ENCODE data around the gene LDLRAD4. TPM values are rescaled to one million over a fixed set of nuclear protein-coding genes. Genes with fewer than 3 reads are reported as not detected.

The LDLRAD4 gene
- total and polyA plus RNA-seq, 2 donors (not counting 1 experiment from before 2014, with no cell fraction given): 13.9 to 35.7 TPM

GRCh38 chr18:13252686-13253410 is 34.3 kb downstream of the LDLRAD4 start:
- H3K4me3 ChIP-seq (ENCODE audit: control extremely low read depth in 1 of 5, extremely low read depth in 1 of 5, insufficient read depth in 1 of 5, low read depth in 2 of 5, low read length in 4 of 5): no peak overlapping the region
- no peaks in the 10 kb centered on the region for H3K27me3 ChIP-seq (replicated peaks in 1 of 4; ENCODE audit: control extremely low read depth in 1 of 4, control insufficient read depth in 3 of 4, insufficient read depth in 4 of 4, low read length in 3 of 4)
- no peak overlapping the region for H3K4me2 ChIP-seq (replicated peaks; ENCODE audit: low read depth, low read length, poor library complexity, severe bottlenecking)
- Mint-ChIP-seq H3K4me3 (no peak overlapping the region), H3K4me1 (no peaks in the 10 kb centered on the region), H3K9me3 (ENCODE audit: insufficient read depth) (no peaks in the 10 kb centered on the region), H3K27me3 (peaks cover 16% of the 10 kb centered on the region), H3K27ac (no peak overlapping the region)
- H3K27ac ChIP-seq (ENCODE audit: low read length in 2 of 2): no peak overlapping the region
- H3K9me3 ChIP-seq (ENCODE audit: control extremely low read depth in 1 of 3, control insufficient read depth in 2 of 3, insufficient read depth in 1 of 3, low read length in 2 of 3): no peaks in the 10 kb centered on the region
- ChIA-PET CTCF (no interaction called here), POLR2A (no interaction called here)
- H3K36me3 ChIP-seq (replicated peaks in 1 of 2; ENCODE audit: control extremely low read depth in 1 of 2, control insufficient read depth in 1 of 2, extremely low read depth in 1 of 2, insufficient read depth in 2 of 2, low read length in 1 of 2): no peaks in the 10 kb centered on the region
- H3K4me1 ChIP-seq (ENCODE audit: control insufficient read depth in 2 of 2, insufficient read depth in 2 of 2, low read length in 2 of 2): no peaks in the 10 kb centered on the region
- no peak overlapping the region for H2AFZ ChIP-seq (ENCODE audit: insufficient read depth, low read depth, low read length, poor library complexity, severe bottlenecking)
- no peak overlapping the region for H3K9ac ChIP-seq (ENCODE audit: low read length)
- ATAC-seq (ENCODE audit: low read depth): no peak
- no peak for TF ChIP-seq EZH2 (IDR thresholded peaks at IDR 0.05; ENCODE audit: borderline replicate concordance, insufficient read depth, low read depth, low read length, poor library complexity, severe bottlenecking)
- TF ChIP-seq, protein P1, sequence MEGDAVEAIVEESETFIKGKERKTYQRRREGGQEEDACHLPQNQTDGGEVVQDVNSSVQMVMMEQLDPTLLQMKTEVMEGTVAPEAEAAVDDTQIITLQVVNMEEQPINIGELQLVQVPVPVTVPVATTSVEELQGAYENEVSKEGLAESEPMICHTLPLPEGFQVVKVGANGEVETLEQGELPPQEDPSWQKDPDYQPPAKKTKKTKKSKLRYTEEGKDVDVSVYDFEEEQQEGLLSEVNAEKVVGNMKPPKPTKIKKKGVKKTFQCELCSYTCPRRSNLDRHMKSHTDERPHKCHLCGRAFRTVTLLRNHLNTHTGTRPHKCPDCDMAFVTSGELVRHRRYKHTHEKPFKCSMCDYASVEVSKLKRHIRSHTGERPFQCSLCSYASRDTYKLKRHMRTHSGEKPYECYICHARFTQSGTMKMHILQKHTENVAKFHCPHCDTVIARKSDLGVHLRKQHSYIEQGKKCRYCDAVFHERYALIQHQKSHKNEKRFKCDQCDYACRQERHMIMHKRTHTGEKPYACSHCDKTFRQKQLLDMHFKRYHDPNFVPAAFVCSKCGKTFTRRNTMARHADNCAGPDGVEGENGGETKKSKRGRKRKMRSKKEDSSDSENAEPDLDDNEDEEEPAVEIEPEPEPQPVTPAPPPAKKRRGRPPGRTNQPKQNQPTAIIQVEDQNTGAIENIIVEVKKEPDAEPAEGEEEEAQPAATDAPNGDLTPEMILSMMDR (IDR thresholded peaks at IDR 0.05): no peak
- no peaks in the 10 kb centered on the region for H4K20me1 ChIP-seq (ENCODE audit: control insufficient read depth, insufficient read depth, low read length, poor library complexity, severe bottlenecking)
- DNase-seq: no peak
- WGBS (ENCODE audit: insufficient coverage): 98% methylated on average over 13 of the region's 15 CpGs
- no peaks in the 10 kb centered on the region for H3K79me2 ChIP-seq (ENCODE audit: control insufficient read depth, insufficient read depth, low read length)
- intact Hi-C loops (cut with micrococcal nuclease): no loop called here

GRCh38 chr18:13253786-13254688 is 35.5 kb downstream of the LDLRAD4 start:
- DNase-seq: no peak
- intact Hi-C loops (cut with micrococcal nuclease): no loop called here
- no peak overlapping the region for H3K27ac ChIP-seq (ENCODE audit: low read length in 2 of 2)
- H3K4me2 ChIP-seq (replicated peaks; ENCODE audit: low read depth, low read length, poor library complexity, severe bottlenecking): no peak overlapping the region
- no peaks in the 10 kb centered on the region for H3K9me3 ChIP-seq (ENCODE audit: control extremely low read depth in 1 of 3, control insufficient read depth in 2 of 3, insufficient read depth in 1 of 3, low read length in 2 of 3)
- CTCF ChIA-PET: no interaction called here
- H3K27me3 Mint-ChIP-seq: peaks cover 16% of the 10 kb centered on the region
- TF ChIP-seq EZH2 (IDR thresholded peaks at IDR 0.05; ENCODE audit: borderline replicate concordance, insufficient read depth, low read depth, low read length, poor library complexity, severe bottlenecking): no peak
- TF ChIP-seq, protein P1 (IDR thresholded peaks at IDR 0.05): no peak
- H3K27ac Mint-ChIP-seq: no peak overlapping the region
- ATAC-seq (ENCODE audit: low read depth): no peak
- H3K36me3 ChIP-seq (replicated peaks in 1 of 2; ENCODE audit: control extremely low read depth in 1 of 2, control insufficient read depth in 1 of 2, extremely low read depth in 1 of 2, insufficient read depth in 2 of 2, low read length in 1 of 2): no peaks in the 10 kb centered on the region
- H3K4me1 Mint-ChIP-seq: no peaks in the 10 kb centered on the region
- H3K4me3 ChIP-seq (ENCODE audit: control extremely low read depth in 1 of 5, extremely low read depth in 1 of 5, insufficient read depth in 1 of 5, low read depth in 2 of 5, low read length in 4 of 5): no peak overlapping the region
- peaks cover 0 to 4% (median 0%) of the 10 kb centered on the region in 4 experiments for H3K27me3 ChIP-seq (replicated peaks in 1 of 4; ENCODE audit: control extremely low read depth in 1 of 4, control insufficient read depth in 3 of 4, insufficient read depth in 4 of 4, low read length in 3 of 4)
- H3K4me3 Mint-ChIP-seq: no peak overlapping the region
- H3K9ac ChIP-seq (ENCODE audit: low read length): no peak overlapping the region
- WGBS (ENCODE audit: insufficient coverage): 85% methylated on average over 26 of the region's 26 CpGs
- no peaks in the 10 kb centered on the region for H4K20me1 ChIP-seq (ENCODE audit: control insufficient read depth, insufficient read depth, low read length, poor library complexity, severe bottlenecking)
- H3K79me2 ChIP-seq (ENCODE audit: control insufficient read depth, insufficient read depth, low read length): no peaks in the 10 kb centered on the region
- no peaks in the 10 kb centered on the region for H3K9me3 Mint-ChIP-seq (ENCODE audit: insufficient read depth)
- no peak overlapping the region for H2AFZ ChIP-seq (ENCODE audit: insufficient read depth, low read depth, low read length, poor library complexity, severe bottlenecking)
- no peaks in the 10 kb centered on the region for H3K4me1 ChIP-seq (ENCODE audit: control insufficient read depth in 2 of 2, insufficient read depth in 2 of 2, low read length in 2 of 2)
- POLR2A ChIA-PET: no interaction called here
